ENCODE results near the gene FAM89A. TPM values are rescaled to one million over a fixed set of nuclear protein-coding genes. Genes with fewer than 3 reads are reported as not detected.

Gene FAM89A
- total and polyA plus RNA-seq, 2 of the 13 experiments (the other 11 are each of a cell fraction or from before 2014, with no cell fraction given): 0.35 to 0.44 TPM

DNA sequence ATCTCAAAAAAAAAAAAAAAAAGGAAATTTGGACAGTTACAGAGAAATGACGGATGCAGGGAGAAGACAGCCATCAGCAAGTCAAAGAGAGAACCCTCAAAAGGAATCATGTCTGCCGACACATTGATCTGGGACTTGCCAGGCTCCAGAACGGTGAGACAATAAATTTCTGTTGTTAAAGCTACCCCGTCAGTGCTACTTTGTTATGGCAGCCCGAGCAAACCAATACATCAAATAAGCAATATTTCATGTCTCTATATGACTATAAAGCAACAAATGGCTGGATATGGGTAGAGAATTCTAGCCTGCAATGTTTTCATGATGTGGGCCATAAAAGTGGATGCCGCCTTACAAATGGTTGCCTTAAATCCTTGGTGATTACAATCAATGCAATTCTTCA lies 23.3 kb upstream of the FAM89A start:
- in situ Hi-C loops (cut with HindIII; ENCODE audit: extremely low pct_ligation_motif_present, low pct_unique_long_range_greater_than_20kb) (no loop called here), intact Hi-C loops (cut with micrococcal nuclease; ENCODE audit: unreplicated experiment) (no loop called here)
- WGBS (ENCODE audit: low lambda C conversion rate): 51% methylated on average over 6 of the region's 6 CpGs
- no peak overlapping the region for H3K9ac ChIP-seq (ENCODE audit: insufficient read depth, low read depth, low read length)
- POLR2A ChIA-PET: no interaction called here
- H3K4me3 ChIP-seq (replicated peaks in 1 of 3; ENCODE audit: insufficient read depth in 1 of 3, low read depth in 2 of 3, low read length in 3 of 3): no peak overlapping the region
- peaks cover 2 to 3% of the 10 kb centered on the region in 2 experiments; a peak in 1 of 5 replicates for H3K27me3 ChIP-seq (ENCODE audit: control insufficient read depth in 1 of 2, insufficient read depth in 2 of 2, low read length in 2 of 2)
- CTCF ChIA-PET (ENCODE audit: low intra/inter-chr PET ratio, low total read pairs): no interaction called here
- no peaks in the 10 kb centered on the region for H3K36me3 ChIP-seq (replicated peaks in 1 of 2; ENCODE audit: control insufficient read depth in 1 of 2, insufficient read depth in 2 of 2, low read length in 2 of 2)
- no peaks in the 10 kb centered on the region for H4K20me1 ChIP-seq (ENCODE audit: insufficient read depth, low read length)
- no peaks in the 10 kb centered on the region for H3K9me3 ChIP-seq (ENCODE audit: low read length)
- TF ChIP-seq ZNF225 (CRISPR knock-in tag; IDR thresholded peaks at IDR 0.05) (no peak), LBX2 (CRISPR knock-in tag; IDR thresholded peaks at IDR 0.05; ENCODE audit: borderline replicate concordance) (no peak), FOXK2 (IDR thresholded peaks at IDR 0.05) (no peak), ZNF260 (CRISPR knock-in tag; IDR thresholded peaks at IDR 0.05; ENCODE audit: borderline replicate concordance, low read depth) (no peak), ZNF124 (CRISPR knock-in tag; IDR thresholded peaks at IDR 0.05) (no peak), KDM1A (CRISPR knock-in tag; IDR thresholded peaks at IDR 0.05) (no peak), IKZF5 (CRISPR knock-in tag; IDR thresholded peaks at IDR 0.05) (no peak), ZNF207 (IDR thresholded peaks at IDR 0.05; ENCODE audit: borderline replicate concordance) (no peak), HDAC6 (IDR thresholded peaks at IDR 0.05; ENCODE audit: low read depth, low read length) (no peak), PHF20 (CRISPR knock-in tag; IDR thresholded peaks at IDR 0.05) (no peak), TBP (CRISPR knock-in tag; IDR thresholded peaks at IDR 0.05) (no peak), ZNF75D (CRISPR knock-in tag; IDR thresholded peaks at IDR 0.05; ENCODE audit: borderline replicate concordance) (no peak), PAF1 (CRISPR knock-in tag; IDR thresholded peaks at IDR 0.05) (no peak), ATF7 (IDR thresholded peaks at IDR 0.05) (no peak), ATF7 (CRISPR knock-in tag; IDR thresholded peaks at IDR 0.05) (no peak), ZNF547 (CRISPR knock-in tag; IDR thresholded peaks at IDR 0.05) (no peak), ARNT2 (CRISPR knock-in tag; IDR thresholded peaks at IDR 0.05; ENCODE audit: low read depth) (no peak)
- no peak for DNase-seq (ENCODE audit: low spot score)
- no peak overlapping the region for H3K4me2 ChIP-seq (ENCODE audit: low read depth, low read length)
- no peak overlapping the region for H2AFZ ChIP-seq (ENCODE audit: low read length)
- ATAC-seq: no peak
- no peak overlapping the region for H3K27ac ChIP-seq (ENCODE audit: extremely low read length, insufficient read depth, low read length)
- no TSS peak for BruUV-seq (replicated peaks)
- no peak for FAIRE-seq
- no peaks in the 10 kb centered on the region for H3K79me2 ChIP-seq (ENCODE audit: insufficient read depth, low read length)
- peaks cover 9% of the 10 kb centered on the region for H3K4me1 ChIP-seq (ENCODE audit: insufficient read depth, low read length)

Data from HepG2 (cell line).